ENCODE data around the gene RYR3. TPM values are rescaled to one million over a fixed set of nuclear protein-coding genes. Genes with fewer than 3 reads are reported as not detected.

Gene RYR3
- total and polyA plus RNA-seq, 10 of the 15 experiments (the other 5 are each of a cell fraction or from before 2014, with no cell fraction given), result under 0.01 to 0.44 (median 0.16) TPM; not detected in 5

DNA sequence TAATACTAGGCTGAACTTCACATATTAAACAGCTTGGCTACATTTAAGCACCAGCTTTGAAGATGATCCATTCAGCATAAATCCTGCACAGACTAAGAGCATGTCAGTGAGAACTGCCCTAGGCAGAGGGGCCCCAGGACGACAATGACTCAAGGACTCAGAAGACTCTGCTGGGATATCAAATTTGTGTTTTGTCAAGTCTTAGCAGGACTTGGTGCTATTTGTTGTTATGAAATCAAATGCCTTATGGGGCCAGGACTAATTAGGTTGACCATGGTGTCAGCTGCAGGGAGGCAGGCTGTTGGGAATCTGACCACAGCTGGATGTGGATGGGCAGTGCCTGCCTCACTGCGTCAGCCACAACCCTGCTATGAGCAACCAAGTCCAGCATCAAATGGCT is 91.8 kb downstream of the RYR3 start:
- RAD21 ChIA-PET (ENCODE audit: unreplicated experiment), result no interaction called here

More for the DNA sequence above, 91.8 kb downstream of the RYR3 start:
- no TSS peak for BruUV-seq (replicated peaks)
- ChIA-PET CTCF (no interaction called here), SMC1A (ENCODE audit: uncharacterized antibody, unreplicated experiment) (no interaction called here), POLR2A (no interaction called here)
- H3K4me1 ChIP-seq (ENCODE audit: control insufficient read depth, insufficient read depth, low read length), result no peaks in the 10 kb centered on the region
- no peaks in the 10 kb centered on the region for H3K79me2 ChIP-seq (ENCODE audit: control insufficient read depth, insufficient read depth, low read length)
- H3K4me3 ChIP-seq, result no peak overlapping the region
- intact Hi-C loops (cut with micrococcal nuclease; ENCODE audit: unreplicated experiment), result no loop called here
- ATAC-seq, result no peak
- no peaks in the 10 kb centered on the region for H4K20me1 ChIP-seq (ENCODE audit: control insufficient read depth, insufficient read depth)
- H3K27ac ChIP-seq (ENCODE audit: control insufficient read depth, insufficient read depth), result no peak overlapping the region
- in situ Hi-C loops (cut with MboI), result no loop called here
- WGBS (ENCODE audit: insufficient coverage, insufficient replicate concordance, low lambda C conversion rate, missing lambda C conversion rate), result 34% methylated on average over 2 of the region's 2 CpGs
- no peak overlapping the region for H2AFZ ChIP-seq (ENCODE audit: control insufficient read depth, low read depth, low read length)
- no peak for DNase-seq (ENCODE audit: low read depth, low spot score)
- no peaks in the 10 kb centered on the region for H3K36me3 ChIP-seq (ENCODE audit: control insufficient read depth in 2 of 2, insufficient read depth in 2 of 2, low read length in 1 of 2)
- FAIRE-seq, result no peak
- no peak overlapping the region for H3K9ac ChIP-seq (ENCODE audit: control insufficient read depth, insufficient read depth, low read length)
- no peaks in the 10 kb centered on the region; a peak in 2 of 4 replicates for H3K27me3 ChIP-seq (replicated peaks in 1 of 2; ENCODE audit: control insufficient read depth in 2 of 2, insufficient read depth in 2 of 2, low read length in 1 of 2)
- TF ChIP-seq SP1 (IDR thresholded peaks at IDR 0.05; ENCODE audit: low read depth, low read length), result no peak
- TF ChIP-seq, protein P1, sequence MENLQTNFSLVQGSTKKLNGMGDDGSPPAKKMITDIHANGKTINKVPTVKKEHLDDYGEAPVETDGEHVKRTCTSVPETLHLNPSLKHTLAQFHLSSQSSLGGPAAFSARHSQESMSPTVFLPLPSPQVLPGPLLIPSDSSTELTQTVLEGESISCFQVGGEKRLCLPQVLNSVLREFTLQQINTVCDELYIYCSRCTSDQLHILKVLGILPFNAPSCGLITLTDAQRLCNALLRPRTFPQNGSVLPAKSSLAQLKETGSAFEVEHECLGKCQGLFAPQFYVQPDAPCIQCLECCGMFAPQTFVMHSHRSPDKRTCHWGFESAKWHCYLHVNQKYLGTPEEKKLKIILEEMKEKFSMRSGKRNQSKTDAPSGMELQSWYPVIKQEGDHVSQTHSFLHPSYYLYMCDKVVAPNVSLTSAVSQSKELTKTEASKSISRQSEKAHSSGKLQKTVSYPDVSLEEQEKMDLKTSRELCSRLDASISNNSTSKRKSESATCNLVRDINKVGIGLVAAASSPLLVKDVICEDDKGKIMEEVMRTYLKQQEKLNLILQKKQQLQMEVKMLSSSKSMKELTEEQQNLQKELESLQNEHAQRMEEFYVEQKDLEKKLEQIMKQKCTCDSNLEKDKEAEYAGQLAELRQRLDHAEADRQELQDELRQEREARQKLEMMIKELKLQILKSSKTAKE (IDR thresholded peaks at IDR 0.05; ENCODE audit: low read depth, poor library complexity, severe bottlenecking), result no peak
- no peak for TF ChIP-seq CHD1 (IDR thresholded peaks at IDR 0.05; ENCODE audit: low read depth, low read length)
- no peak for TF ChIP-seq STAT1 (conservative IDR thresholded peaks at IDR 0.05)
- TF ChIP-seq JUND (IDR thresholded peaks at IDR 0.05; ENCODE audit: low read depth, low read length), result no peak
- TF ChIP-seq, protein P2, sequence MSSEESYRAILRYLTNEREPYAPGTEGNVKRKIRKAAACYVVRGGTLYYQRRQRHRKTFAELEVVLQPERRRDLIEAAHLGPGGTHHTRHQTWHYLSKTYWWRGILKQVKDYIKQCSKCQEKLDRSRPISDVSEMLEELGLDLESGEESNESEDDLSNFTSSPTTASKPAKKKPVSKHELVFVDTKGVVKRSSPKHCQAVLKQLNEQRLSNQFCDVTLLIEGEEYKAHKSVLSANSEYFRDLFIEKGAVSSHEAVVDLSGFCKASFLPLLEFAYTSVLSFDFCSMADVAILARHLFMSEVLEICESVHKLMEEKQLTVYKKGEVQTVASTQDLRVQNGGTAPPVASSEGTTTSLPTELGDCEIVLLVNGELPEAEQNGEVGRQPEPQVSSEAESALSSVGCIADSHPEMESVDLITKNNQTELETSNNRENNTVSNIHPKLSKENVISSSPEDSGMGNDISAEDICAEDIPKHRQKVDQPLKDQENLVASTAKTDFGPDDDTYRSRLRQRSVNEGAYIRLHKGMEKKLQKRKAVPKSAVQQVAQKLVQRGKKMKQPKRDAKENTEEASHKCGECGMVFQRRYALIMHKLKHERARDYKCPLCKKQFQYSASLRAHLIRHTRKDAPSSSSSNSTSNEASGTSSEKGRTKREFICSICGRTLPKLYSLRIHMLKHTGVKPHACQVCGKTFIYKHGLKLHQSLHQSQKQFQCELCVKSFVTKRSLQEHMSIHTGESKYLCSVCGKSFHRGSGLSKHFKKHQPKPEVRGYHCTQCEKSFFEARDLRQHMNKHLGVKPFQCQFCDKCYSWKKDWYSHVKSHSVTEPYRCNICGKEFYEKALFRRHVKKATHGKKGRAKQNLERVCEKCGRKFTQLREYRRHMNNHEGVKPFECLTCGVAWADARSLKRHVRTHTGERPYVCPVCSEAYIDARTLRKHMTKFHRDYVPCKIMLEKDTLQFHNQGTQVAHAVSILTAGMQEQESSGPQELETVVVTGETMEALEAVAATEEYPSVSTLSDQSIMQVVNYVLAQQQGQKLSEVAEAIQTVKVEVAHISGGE (CRISPR knock-in tag; IDR thresholded peaks at IDR 0.05), result no peak
- no peak for TF ChIP-seq TBL1XR1 (IDR thresholded peaks at IDR 0.05; ENCODE audit: low read depth, low read length)
- no peak overlapping the region for H3K4me2 ChIP-seq (ENCODE audit: control insufficient read depth, insufficient read depth)
- H3K9me3 ChIP-seq (replicated peaks; ENCODE audit: control insufficient read depth, insufficient read depth, low read length), result no peaks in the 10 kb centered on the region
